HG03060 (cell line): ENCODE results near the gene PGLYRP1.

Source experiments
- ATAC-seq: cut with Tn5 transposase; IDR thresholded peaks from one replicate; pipeline ENCODE4 v1.9.1; 2021; ENCODE audit warnings: low read depth, moderate number of reproducible peaks; ENCODE audit not compliant: unreplicated experiment

The PGLYRP1 gene

DNA sequence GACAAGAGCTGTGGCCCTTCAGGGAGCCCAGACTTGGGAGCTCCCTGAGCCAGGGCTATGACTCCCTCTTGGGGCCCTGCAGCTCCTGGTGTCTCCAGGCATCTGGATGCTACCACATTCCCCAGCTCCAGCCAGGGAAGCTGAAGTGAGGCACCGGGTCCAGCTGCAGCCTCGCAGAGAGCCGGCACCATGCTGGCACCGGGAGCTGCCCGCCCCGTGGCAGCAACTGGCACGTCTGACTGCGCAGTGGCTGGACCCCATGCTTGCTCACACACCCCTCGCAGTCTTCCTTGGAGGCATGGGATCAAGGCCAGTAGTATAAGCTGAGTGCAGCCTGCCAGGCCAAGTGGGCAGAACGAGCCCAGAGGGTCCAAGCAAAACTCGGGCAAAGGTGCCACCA lies 10.5 kb upstream of the PGLYRP1 start:
- ATAC-seq: no peak

GRCh38 chr19:46032597-46033025 lies 9.8 kb upstream of the PGLYRP1 start:
- ATAC-seq: no peak

GRCh38 chr19:46031781-46032596 lies 9.1 kb upstream of the PGLYRP1 start:
- no peak for ATAC-seq

GRCh38 chr19:46030812-46031550 lies 8.1 kb upstream of the PGLYRP1 start:
- ATAC-seq: no peak

DNA sequence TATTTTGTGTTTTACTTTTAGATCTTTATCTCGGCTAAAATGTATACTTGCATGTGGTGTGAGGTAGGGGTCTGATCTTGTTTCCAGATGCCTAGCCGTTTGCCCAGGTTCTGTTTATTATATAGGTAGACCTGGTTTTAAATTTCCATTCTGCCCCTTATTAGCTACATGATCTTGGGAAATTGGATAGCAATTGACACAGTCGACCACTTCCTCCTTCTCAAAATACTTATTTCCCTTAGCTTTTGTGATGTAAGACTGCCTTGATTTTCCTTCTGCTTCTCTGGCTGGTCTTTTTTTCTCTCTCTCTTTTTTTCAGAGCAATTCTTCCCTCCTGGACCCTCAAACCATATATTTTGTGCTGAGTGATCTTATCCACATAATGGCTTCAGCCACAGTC lies 3.0 kb upstream of the PGLYRP1 start:
- ATAC-seq: no peak

DNA sequence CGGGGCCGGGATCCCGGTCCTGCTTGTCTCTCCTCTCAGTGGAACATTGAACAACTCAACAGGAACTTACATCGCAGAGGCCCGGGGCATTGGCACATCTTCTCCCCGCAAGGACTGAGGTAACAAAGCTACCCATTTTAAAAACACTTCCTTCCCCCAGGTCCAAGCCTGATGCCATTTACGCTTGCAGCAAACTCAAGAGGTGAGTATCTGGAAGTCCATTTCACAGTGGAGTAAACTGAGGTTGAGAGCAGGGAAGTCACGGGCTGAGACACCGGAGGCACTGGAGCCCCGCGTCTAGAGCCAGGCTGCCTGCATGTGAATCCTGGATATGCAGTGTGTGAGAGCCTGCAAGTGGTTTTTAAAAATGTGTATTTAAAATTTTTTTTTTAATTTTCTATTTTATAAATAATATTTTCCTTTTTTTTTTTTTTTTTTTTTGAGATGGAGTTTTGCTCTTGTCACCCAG lies 492 bp upstream of the PGLYRP1 start:
- no peak for ATAC-seq

DNA sequence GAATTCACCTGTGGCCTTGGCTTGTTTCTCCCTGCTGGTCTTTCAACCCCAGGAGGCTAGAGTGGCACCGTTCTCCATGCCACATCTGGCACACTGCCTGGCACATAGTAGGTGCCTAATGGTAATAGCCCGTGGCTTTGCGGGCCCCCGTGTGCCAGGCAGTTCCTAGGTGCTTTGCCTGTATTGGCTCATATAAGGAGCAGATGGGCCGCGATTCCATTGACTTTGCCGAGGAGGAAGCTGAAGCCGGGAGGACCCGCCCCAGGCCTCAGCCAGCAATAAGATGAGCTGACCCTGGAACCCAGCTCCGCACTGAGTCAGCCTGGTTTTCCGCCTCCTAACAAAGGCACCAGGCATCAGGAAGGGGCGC lies 807 bp downstream of the PGLYRP1 start:
- ATAC-seq: no peak

DNA sequence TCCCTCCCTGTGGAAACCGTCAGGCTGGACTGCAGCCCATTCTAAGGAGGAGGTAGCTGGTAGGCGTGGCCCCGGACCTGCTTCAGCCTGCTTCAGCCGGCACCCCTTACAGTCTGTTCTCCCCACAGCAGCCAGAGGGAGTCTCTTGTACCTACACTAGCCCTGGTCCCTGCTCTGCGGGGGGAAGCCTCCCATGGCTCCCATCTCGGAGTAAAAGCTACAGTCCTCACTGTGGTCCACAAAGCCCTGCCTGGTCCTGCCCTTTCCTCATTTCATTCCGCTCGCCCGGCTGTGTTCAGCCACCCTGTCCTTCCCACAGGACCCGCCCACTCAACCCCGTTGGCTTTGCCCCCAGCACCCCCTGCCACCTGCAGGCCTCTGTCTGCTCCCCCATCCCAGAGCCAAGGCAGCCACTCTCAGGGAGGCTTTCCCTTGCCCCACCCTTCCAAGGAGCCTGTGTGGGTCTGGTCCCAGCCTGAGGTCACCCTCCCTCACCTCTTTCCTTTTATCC lies 1.3 kb downstream of the PGLYRP1 start:
- no peak for ATAC-seq

- no peak for ATAC-seq
Measured at GRCh38 chr19:46020819-46021125, 2.1 kb downstream of the PGLYRP1 start.

- ATAC-seq: no peak
Measured at GRCh38 chr19:46019270-46019669, 3.6 kb downstream of the PGLYRP1 start.

GRCh38 chr19:46018729-46019251 lies 4.1 kb downstream of the PGLYRP1 start:
- no peak for ATAC-seq

GRCh38 chr19:46017874-46018675 lies 4.8 kb downstream of the PGLYRP1 start:
- ATAC-seq: no peak

DNA sequence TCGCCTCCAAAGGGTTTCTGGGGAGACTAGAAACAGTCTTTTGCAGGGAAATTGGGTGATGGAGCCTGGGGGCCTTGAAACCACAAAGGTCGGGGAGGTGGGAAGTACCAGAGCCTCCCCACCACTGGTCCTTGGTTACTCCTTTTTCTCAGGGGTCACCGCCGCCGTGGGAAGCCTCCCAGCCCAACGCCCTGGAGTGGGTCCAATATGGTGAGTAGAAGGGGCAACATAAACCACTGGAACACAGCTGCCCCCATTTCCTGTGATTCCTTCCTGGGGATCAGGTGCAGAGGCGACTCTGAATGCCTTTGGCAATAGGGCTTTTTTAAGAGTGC lies 5.8 kb downstream of the PGLYRP1 start:
- ATAC-seq: no peak

GRCh38 chr19:46016426-46017094 lies 6.3 kb downstream of the PGLYRP1 start:
- no peak for ATAC-seq

- no peak for ATAC-seq
Measured at GRCh38 chr19:46015687-46016425, 7.0 kb downstream of the PGLYRP1 start.

- ATAC-seq: no peak
Measured at GRCh38 chr19:46014941-46015686, 7.7 kb downstream of the PGLYRP1 start.

DNA sequence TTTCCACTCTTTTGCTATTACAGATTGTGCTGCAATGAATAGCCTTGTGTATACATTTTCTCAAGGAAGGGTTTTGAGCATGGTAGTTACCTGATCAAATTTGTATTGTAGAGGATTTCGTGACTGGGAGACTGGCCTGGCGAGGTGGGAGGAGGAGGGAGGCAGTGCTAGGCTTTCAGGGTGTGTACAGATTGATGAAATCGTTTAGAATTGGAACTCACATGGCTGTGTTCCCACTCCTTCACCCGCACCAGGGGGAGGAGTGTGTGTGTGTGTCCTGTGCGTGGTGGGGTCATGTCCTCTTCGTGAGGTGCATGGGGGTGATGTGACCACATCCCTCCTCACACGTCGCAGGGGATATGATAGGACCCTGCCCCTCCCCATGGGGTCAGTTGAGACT lies 8.3 kb downstream of the PGLYRP1 start:
- ATAC-seq: no peak

DNA sequence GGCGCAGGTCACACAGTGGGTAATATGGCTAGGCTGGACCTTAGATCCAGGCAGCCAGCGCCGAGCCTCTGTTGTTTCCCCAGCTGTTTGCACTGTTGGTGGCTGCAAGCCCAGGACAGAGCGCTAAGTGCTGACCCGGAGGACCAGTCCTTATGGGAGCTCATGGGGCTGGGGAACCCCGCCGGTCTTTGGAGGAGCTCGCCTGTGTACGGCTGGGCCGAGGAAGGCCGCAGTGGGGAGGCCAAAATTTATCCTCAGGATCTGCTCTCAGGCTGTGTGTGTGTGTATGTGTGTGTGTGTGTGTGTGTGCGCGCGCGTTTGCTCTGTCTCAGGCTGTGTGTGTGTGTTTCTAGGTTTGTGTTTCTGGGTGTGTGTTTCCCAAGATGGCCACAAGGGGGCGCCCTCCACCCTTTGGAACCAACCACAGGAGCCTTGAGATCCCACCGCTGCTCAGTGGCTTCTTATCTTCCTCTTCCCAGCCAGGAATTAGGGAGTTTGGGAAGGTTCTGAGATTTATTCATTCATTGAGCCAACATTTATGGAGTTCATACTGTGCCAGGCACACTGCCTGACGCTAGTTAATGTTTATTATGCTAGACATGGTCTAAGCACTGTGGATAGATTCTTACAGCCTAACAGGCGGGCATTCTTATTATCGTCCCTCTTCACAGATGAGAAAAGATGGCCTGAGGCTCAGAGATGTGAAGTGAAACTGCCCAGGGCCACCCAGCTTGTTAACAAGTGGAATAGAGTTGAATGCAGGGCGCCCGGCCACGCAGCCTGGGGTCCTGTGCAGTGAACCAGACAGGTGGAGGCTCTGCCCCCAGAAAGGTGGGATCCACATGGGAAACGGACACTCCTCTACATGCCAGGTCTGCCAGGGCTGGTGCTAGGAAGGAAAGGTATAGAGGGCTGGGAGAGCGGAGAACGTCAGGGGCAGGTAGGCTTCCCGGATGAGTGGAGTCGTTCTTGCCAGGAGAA lies 13.0 kb downstream of the PGLYRP1 start:
- no peak for ATAC-seq
